Measurements from ENCODE around the gene GHR. TPM values are rescaled to one million over a fixed set of nuclear protein-coding genes. Genes with fewer than 3 reads are reported as not detected.

Gene GHR
- total RNA-seq, 1 donor: 2.2 TPM

DNA sequence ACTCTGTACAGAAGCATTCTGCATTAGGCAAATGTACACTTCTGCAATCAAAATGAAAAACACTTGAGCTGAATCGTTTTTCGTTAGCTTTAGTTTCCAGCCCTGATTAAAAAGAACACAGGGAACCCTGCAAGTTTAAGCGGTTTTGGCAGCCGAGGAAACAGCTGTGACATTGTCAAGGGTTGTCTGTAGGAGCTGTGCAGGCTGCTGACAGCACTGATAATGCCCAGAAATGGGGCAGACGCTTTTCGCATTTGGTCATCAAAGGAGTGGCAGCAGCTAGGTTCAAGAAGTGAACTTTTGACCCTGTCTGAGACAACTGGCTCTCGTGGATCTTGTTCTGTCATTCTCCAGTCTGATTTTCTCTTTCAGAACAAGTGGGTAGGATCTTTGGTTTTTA is 167.8 kb downstream of the GHR start:
- no peak for DNase-seq (ENCODE audit: low read depth)
- H3K4me3 ChIP-seq (ENCODE audit: low read depth, low read length): no peak overlapping the region
- TF ChIP-seq, protein P1, sequence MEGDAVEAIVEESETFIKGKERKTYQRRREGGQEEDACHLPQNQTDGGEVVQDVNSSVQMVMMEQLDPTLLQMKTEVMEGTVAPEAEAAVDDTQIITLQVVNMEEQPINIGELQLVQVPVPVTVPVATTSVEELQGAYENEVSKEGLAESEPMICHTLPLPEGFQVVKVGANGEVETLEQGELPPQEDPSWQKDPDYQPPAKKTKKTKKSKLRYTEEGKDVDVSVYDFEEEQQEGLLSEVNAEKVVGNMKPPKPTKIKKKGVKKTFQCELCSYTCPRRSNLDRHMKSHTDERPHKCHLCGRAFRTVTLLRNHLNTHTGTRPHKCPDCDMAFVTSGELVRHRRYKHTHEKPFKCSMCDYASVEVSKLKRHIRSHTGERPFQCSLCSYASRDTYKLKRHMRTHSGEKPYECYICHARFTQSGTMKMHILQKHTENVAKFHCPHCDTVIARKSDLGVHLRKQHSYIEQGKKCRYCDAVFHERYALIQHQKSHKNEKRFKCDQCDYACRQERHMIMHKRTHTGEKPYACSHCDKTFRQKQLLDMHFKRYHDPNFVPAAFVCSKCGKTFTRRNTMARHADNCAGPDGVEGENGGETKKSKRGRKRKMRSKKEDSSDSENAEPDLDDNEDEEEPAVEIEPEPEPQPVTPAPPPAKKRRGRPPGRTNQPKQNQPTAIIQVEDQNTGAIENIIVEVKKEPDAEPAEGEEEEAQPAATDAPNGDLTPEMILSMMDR (IDR thresholded peaks at IDR 0.05; ENCODE audit: insufficient read depth, low read depth, low read length): no peak

DNA sequence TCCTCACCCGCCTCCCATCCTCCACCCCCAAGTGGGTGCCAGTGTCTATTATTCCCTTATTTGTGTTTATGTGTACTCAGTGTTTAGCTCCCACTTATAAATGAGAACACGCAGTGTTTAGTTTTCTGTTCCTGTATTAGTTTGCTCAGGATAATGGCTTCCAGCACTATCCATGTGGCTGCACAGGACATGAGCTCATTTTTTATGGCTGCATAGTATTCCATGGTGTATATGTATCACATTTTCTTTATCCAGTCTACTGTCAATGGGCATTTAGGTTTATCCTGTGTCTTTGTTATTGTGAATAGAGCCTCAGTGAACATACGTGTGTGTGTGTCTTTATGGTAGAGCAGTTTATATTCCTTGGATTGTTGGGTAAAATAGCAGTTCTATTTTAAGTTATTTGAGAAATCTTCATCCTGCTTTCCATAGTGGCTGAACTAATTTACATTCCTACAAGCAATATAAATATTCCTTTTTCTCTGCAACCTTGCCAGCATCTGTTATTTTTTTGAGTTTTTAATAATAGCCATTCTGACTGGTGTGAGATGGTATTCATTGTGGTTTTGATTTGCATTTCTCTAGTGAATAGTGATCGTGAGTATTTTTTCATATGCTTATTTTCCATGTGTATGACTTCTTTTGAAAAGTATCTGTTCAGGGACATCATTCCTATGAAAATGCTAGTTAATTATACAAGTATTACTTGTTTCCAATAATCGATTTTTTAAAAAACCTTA is 169.3 kb downstream of the GHR start:
- DNase-seq (ENCODE audit: low read depth): no peak
- TF ChIP-seq, protein P1 (IDR thresholded peaks at IDR 0.05; ENCODE audit: insufficient read depth, low read depth, low read length): no peak
- no peak overlapping the region for H3K4me3 ChIP-seq (ENCODE audit: low read depth, low read length)

DNA sequence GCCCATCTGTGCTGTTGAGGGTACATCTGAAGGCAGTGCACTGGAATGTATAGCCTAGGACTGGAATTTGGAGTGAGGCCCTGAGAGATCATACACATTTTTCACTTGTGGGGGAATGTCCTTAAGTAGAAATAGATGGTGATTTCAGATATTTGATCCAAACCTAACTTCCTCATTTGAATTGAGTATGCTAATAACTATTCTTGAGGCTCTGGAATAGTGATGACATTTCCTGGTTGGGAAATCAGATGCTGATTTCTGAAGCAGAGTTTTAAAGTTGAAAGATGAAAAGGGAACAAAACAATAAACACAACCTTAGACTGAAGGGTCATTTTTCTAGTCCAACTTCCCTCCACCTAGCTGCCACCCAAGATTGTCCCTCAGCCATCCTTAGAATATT is 170.4 kb downstream of the GHR start:
- DNase-seq (ENCODE audit: low read depth): no peak
- TF ChIP-seq, protein P1 (IDR thresholded peaks at IDR 0.05; ENCODE audit: insufficient read depth, low read depth, low read length): no peak
- H3K4me3 ChIP-seq (ENCODE audit: low read depth, low read length): no peak overlapping the region

DNA sequence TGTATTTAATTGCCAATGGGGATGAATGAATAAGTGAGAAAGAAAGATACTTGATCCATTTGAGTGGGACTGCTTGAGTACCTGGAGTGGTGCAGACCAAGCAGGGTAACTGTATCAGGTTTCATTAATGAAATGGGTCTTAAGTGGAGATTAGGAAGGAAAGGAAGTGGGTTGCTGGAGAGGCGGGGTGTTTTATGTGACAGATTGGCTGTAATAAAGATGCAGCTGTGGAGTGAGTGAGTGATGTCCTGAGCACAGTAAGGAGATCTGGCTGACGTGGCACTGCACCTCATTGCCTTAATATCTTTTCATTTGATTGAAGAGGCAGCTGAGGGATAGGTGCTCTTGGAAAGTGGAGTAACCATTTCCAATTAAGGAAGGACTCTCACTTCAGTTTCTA is 172.4 kb downstream of the GHR start:
- no peak overlapping the region for H3K4me3 ChIP-seq (ENCODE audit: low read depth, low read length)
- no peak for DNase-seq (ENCODE audit: low read depth)
- TF ChIP-seq, protein P1 (IDR thresholded peaks at IDR 0.05; ENCODE audit: insufficient read depth, low read depth, low read length): no peak

DNA sequence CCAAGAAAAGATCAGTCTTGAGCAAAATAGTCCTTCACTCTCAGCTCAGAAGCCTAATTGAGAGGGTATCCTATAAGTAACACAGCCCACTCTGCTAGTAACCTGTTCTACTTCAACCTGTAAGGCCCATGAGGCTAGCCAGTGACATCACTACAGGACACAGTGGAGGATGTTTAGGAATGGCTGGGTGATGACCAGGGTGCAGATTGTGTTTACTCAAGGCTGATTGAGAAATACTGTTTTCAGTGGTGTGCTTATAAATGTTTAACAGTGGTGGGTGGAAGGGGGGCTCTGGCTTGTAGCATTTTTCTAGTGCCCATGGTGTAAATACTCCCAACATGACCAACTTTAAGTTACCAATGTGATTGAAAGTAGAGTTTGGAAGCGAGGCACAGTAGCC is 173.6 kb downstream of the GHR start:
- H3K4me3 ChIP-seq (ENCODE audit: low read depth, low read length): no peak overlapping the region
- no peak for DNase-seq (ENCODE audit: low read depth)

DNA sequence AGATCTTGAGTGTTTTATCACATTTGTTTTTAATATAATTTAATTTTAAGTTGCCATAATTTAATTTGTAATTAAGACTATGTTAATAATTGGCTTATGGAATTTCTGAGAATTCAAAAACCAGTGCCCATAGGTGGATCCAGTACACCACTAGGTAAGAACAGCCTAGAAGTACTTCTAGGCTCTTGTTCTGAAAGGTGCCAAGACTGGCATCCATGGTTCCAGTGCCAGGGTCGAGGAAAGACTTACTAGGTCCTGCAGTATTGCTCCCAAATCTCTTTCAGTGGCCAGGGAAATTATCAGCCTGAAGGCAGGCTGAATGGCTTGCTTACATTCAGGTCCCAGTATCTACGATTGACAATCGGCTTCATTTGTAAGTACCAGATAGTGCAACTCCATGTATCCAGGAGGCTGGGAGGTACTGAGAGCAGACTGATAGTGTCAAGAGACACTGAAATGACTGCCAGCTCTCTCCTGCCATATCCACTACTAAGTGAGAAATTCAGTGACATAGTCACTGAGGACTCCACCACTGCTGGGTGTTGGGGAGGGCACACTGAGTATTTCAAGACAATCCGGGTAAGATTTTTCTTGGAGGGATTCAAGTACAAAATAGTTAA is 174.2 kb downstream of the GHR start:
- TF ChIP-seq, protein P1 (IDR thresholded peaks at IDR 0.05; ENCODE audit: insufficient read depth, low read depth, low read length): no peak
- no peak overlapping the region for H3K4me3 ChIP-seq (ENCODE audit: low read depth, low read length)
- no peak for DNase-seq (ENCODE audit: low read depth)

More for the DNA sequence above, 173.6 kb downstream of the GHR start:
- TF ChIP-seq, protein P1 (IDR thresholded peaks at IDR 0.05; ENCODE audit: insufficient read depth, low read depth, low read length): no peak
